ENCODE results near the gene LRRC73.

Gene LRRC73

GRCh38 chr6:43521836-43522235 is 11.7 kb upstream of the LRRC73 start:
- POLR2A ChIA-PET: no interaction called here
- CTCF ChIA-PET: interaction anchor here (0.7 to 1.6 kb wide), 2 partner anchors 9 to 63 kb away, joined by 3 to 4 read pairs; no protein-coding TSS in a partner anchor
- 100% methylated on average over 2 of the region's 2 CpGs for WGBS (ENCODE audit: insufficient coverage)

GRCh38 chr6:43520097-43520496 is 10.0 kb upstream of the LRRC73 start:
- WGBS (ENCODE audit: insufficient coverage): 95% methylated on average over 8 of the region's 8 CpGs
- H3K4me3 ChIP-seq (ENCODE audit: control insufficient read depth in 1 of 7, extremely low read depth in 1 of 7, insufficient read depth in 4 of 7, low read depth in 2 of 7, low read length in 6 of 7): no peak overlapping the region
- no peaks in the 10 kb centered on the region for H3K9me3 ChIP-seq (ENCODE audit: control extremely low read depth in 1 of 5, control insufficient read depth in 4 of 5, insufficient read depth in 2 of 5, low read depth in 1 of 5, low read length in 4 of 5)
- no peak for DNase-seq
- peaks cover 16 to 29% (median 22%) of the 10 kb centered on the region in 4 experiments for H3K4me1 ChIP-seq (ENCODE audit: control extremely low read depth in 1 of 4, control insufficient read depth in 4 of 4, insufficient read depth in 4 of 4, low read length in 3 of 4)
- H3K27me3 ChIP-seq (replicated peaks in 2 of 5; ENCODE audit: control insufficient read depth in 4 of 5, insufficient read depth in 5 of 5, low read length in 4 of 5): no peaks in the 10 kb centered on the region
- no peak overlapping the region for H3K27ac ChIP-seq (ENCODE audit: insufficient read depth in 1 of 2, low read depth in 1 of 2, low read length in 2 of 2, poor library complexity in 1 of 2, severe bottlenecking in 2 of 2)
- CTCF ChIA-PET: no interaction called here
- POLR2A ChIA-PET: no interaction called here
- H3K36me3 ChIP-seq (ENCODE audit: control insufficient read depth in 4 of 4, insufficient read depth in 4 of 4, low read length in 3 of 4): peaks cover 18 to 64% (median 58%) of the 10 kb centered on the region in 4 experiments

More at GRCh38 chr6:43521836-43522235, 11.7 kb upstream of the LRRC73 start:
- Histone ChIP-seq H3K9me3 (ENCODE audit: control extremely low read depth in 1 of 5, control insufficient read depth in 4 of 5, insufficient read depth in 2 of 5, low read depth in 1 of 5, low read length in 4 of 5) (no peaks in the 10 kb centered on the region), H3K4me1 (ENCODE audit: control extremely low read depth in 1 of 4, control insufficient read depth in 4 of 4, insufficient read depth in 4 of 4, low read length in 3 of 4) (peaks cover 10 to 15% (median 12%) of the 10 kb centered on the region in 4 experiments), H3K4me3 (ENCODE audit: control insufficient read depth in 1 of 7, extremely low read depth in 1 of 7, insufficient read depth in 4 of 7, low read depth in 2 of 7, low read length in 6 of 7) (no peak overlapping the region), H3K36me3 (ENCODE audit: control insufficient read depth in 4 of 4, insufficient read depth in 4 of 4, low read length in 3 of 4) (peaks cover 26 to 75% (median 69%) of the 10 kb centered on the region in 4 experiments), H3K27ac (ENCODE audit: insufficient read depth in 1 of 2, low read depth in 1 of 2, low read length in 2 of 2, poor library complexity in 1 of 2, severe bottlenecking in 2 of 2) (no peak overlapping the region), H3K27me3 (replicated peaks in 2 of 5; ENCODE audit: control insufficient read depth in 4 of 5, insufficient read depth in 5 of 5, low read length in 4 of 5) (no peaks in the 10 kb centered on the region)
- no peak for DNase-seq

- ChIA-PET POLR2A (no interaction called here), CTCF (interaction anchor here (0.9 to 1.0 kb wide), 2 partner anchors 127 to 148 kb away, joined by 3 to 4 read pairs; no protein-coding TSS in a partner anchor)
- H3K4me3 ChIP-seq (ENCODE audit: control insufficient read depth in 1 of 7, extremely low read depth in 1 of 7, insufficient read depth in 4 of 7, low read depth in 2 of 7, low read length in 6 of 7): peak overlapping the region; percentile 92 to 100 (median 99)
- peaks cover 27 to 64% (median 54%) of the 10 kb centered on the region in 4 experiments for H3K36me3 ChIP-seq (ENCODE audit: control insufficient read depth in 4 of 4, insufficient read depth in 4 of 4, low read length in 3 of 4)
- no peaks in the 10 kb centered on the region for H3K9me3 ChIP-seq (ENCODE audit: control extremely low read depth in 1 of 5, control insufficient read depth in 4 of 5, insufficient read depth in 2 of 5, low read depth in 1 of 5, low read length in 4 of 5)
- H3K4me1 ChIP-seq (ENCODE audit: control extremely low read depth in 1 of 4, control insufficient read depth in 4 of 4, insufficient read depth in 4 of 4, low read length in 3 of 4): peaks cover 16 to 30% (median 22%) of the 10 kb centered on the region in 4 experiments
- DNase-seq: peak in 1 of 3 donors; percentile 25
- H3K27ac ChIP-seq (ENCODE audit: insufficient read depth in 1 of 2, low read depth in 1 of 2, low read length in 2 of 2, poor library complexity in 1 of 2, severe bottlenecking in 2 of 2): peak overlapping the region; percentile 95 to 97
- H3K27me3 ChIP-seq (replicated peaks in 2 of 5; ENCODE audit: control insufficient read depth in 4 of 5, insufficient read depth in 5 of 5, low read length in 4 of 5): no peaks in the 10 kb centered on the region
- 7% methylated on average over 10 of the region's 10 CpGs for WGBS (ENCODE audit: insufficient coverage)
Observed at GRCh38 chr6:43517505-43518357, 7.6 kb upstream of the LRRC73 start.

GRCh38 chr6:43516697-43517504 is 6.8 kb upstream of the LRRC73 start, which contains the start of the genes POLR1C and YIPF3:
TSS of gene POLR1C (plus strand) at chr6:43517089. CDS start at chr6:43517110, 21 bp downstream.
TSS of gene YIPF3 (minus strand) at chr6:43516926. CDS start at chr6:43516807, 119 bp downstream.
- peaks cover 16 to 34% (median 23%) of the 10 kb centered on the region in 4 experiments for H3K4me1 ChIP-seq (ENCODE audit: control extremely low read depth in 1 of 4, control insufficient read depth in 4 of 4, insufficient read depth in 4 of 4, low read length in 3 of 4)
- H3K36me3 ChIP-seq (ENCODE audit: control insufficient read depth in 4 of 4, insufficient read depth in 4 of 4, low read length in 3 of 4): peaks cover 23 to 64% (median 54%) of the 10 kb centered on the region in 4 experiments
- DNase-seq: peak; percentile 97 to 98 (median 97)
- H3K9me3 ChIP-seq (ENCODE audit: control extremely low read depth in 1 of 5, control insufficient read depth in 4 of 5, insufficient read depth in 2 of 5, low read depth in 1 of 5, low read length in 4 of 5): no peaks in the 10 kb centered on the region
- H3K27ac ChIP-seq (ENCODE audit: insufficient read depth in 1 of 2, low read depth in 1 of 2, low read length in 2 of 2, poor library complexity in 1 of 2, severe bottlenecking in 2 of 2): peak within 1 kb of the TSS; percentile 95 to 97
- no peaks in the 10 kb centered on the region for H3K27me3 ChIP-seq (replicated peaks in 2 of 5; ENCODE audit: control insufficient read depth in 4 of 5, insufficient read depth in 5 of 5, low read length in 4 of 5)
- H3K4me3 ChIP-seq (ENCODE audit: control insufficient read depth in 1 of 7, extremely low read depth in 1 of 7, insufficient read depth in 4 of 7, low read depth in 2 of 7, low read length in 6 of 7): peak within 1 kb of the TSS; percentile 92 to 100 (median 99)
- ChIA-PET CTCF (interaction anchor here (0.9 to 2.1 kb wide), 4 partner anchors 10 to 147 kb away, joined by 3 to 10 read pairs (median 4); partner anchors contain the start of gene DLK2), POLR2A (interaction anchor here (0.5 to 0.6 kb wide), 2 partner anchors 95 to 172 kb away, joined by 3 to 4 read pairs; no protein-coding TSS in a partner anchor)
- WGBS (ENCODE audit: insufficient coverage): under 1% methylated on average over 53 of the region's 57 CpGs

GRCh38 chr6:43516367-43516696 is 6.2 kb upstream of the LRRC73 start:
- peaks cover 21 to 64% (median 52%) of the 10 kb centered on the region in 4 experiments for H3K36me3 ChIP-seq (ENCODE audit: control insufficient read depth in 4 of 4, insufficient read depth in 4 of 4, low read length in 3 of 4)
- DNase-seq: no peak
- 0% methylated on average over 9 of the region's 10 CpGs for WGBS (ENCODE audit: insufficient coverage)
- ChIA-PET CTCF (interaction anchor here (0.8 to 2.1 kb wide), 3 partner anchors 10 to 62 kb away, joined by 3 to 10 read pairs (median 3); partner anchors contain the start of gene DLK2), POLR2A (interaction anchor here (0.5 to 0.6 kb wide), 2 partner anchors 95 to 172 kb away, joined by 3 to 4 read pairs; no protein-coding TSS in a partner anchor)
- H3K4me1 ChIP-seq (ENCODE audit: control extremely low read depth in 1 of 4, control insufficient read depth in 4 of 4, insufficient read depth in 4 of 4, low read length in 3 of 4): peaks cover 16 to 37% (median 24%) of the 10 kb centered on the region in 4 experiments
- no peaks in the 10 kb centered on the region for H3K9me3 ChIP-seq (ENCODE audit: control extremely low read depth in 1 of 5, control insufficient read depth in 4 of 5, insufficient read depth in 2 of 5, low read depth in 1 of 5, low read length in 4 of 5)
- H3K4me3 ChIP-seq (ENCODE audit: control insufficient read depth in 1 of 7, extremely low read depth in 1 of 7, insufficient read depth in 4 of 7, low read depth in 2 of 7, low read length in 6 of 7): peak overlapping the region; percentile 92 to 100 (median 99)
- no peaks in the 10 kb centered on the region for H3K27me3 ChIP-seq (replicated peaks in 2 of 5; ENCODE audit: control insufficient read depth in 4 of 5, insufficient read depth in 5 of 5, low read length in 4 of 5)
- H3K27ac ChIP-seq (ENCODE audit: insufficient read depth in 1 of 2, low read depth in 1 of 2, low read length in 2 of 2, poor library complexity in 1 of 2, severe bottlenecking in 2 of 2): peak overlapping the region; percentile 95 to 97

GRCh38 chr6:43515808-43516207 is 5.7 kb upstream of the LRRC73 start:
- CTCF ChIA-PET: interaction anchor here (0.8 to 2.1 kb wide), 3 partner anchors 9 to 61 kb away, joined by 3 to 10 read pairs (median 3); partner anchors contain the start of gene DLK2
- no peak for DNase-seq
- H3K27me3 ChIP-seq (replicated peaks in 2 of 5; ENCODE audit: control insufficient read depth in 4 of 5, insufficient read depth in 5 of 5, low read length in 4 of 5): peaks cover 0 to 1% (median 0%) of the 10 kb centered on the region in 5 experiments
- peak overlapping the region; percentile 95 to 97 for H3K27ac ChIP-seq (ENCODE audit: insufficient read depth in 1 of 2, low read depth in 1 of 2, low read length in 2 of 2, poor library complexity in 1 of 2, severe bottlenecking in 2 of 2)
- H3K36me3 ChIP-seq (ENCODE audit: control insufficient read depth in 4 of 4, insufficient read depth in 4 of 4, low read length in 3 of 4): peaks cover 16 to 64% (median 51%) of the 10 kb centered on the region in 4 experiments
- H3K4me1 ChIP-seq (ENCODE audit: control extremely low read depth in 1 of 4, control insufficient read depth in 4 of 4, insufficient read depth in 4 of 4, low read length in 3 of 4): peaks cover 16 to 37% (median 25%) of the 10 kb centered on the region in 4 experiments
- peak overlapping the region; percentile 4 to 100 (median 99) for H3K4me3 ChIP-seq (ENCODE audit: control insufficient read depth in 1 of 7, extremely low read depth in 1 of 7, insufficient read depth in 4 of 7, low read depth in 2 of 7, low read length in 6 of 7)
- POLR2A ChIA-PET: no interaction called here
- 88% methylated on average over 7 of the region's 9 CpGs for WGBS (ENCODE audit: insufficient coverage)
- no peaks in the 10 kb centered on the region for H3K9me3 ChIP-seq (ENCODE audit: control extremely low read depth in 1 of 5, control insufficient read depth in 4 of 5, insufficient read depth in 2 of 5, low read depth in 1 of 5, low read length in 4 of 5)
